Aorta (tissue), 5 donors: ENCODE data around the gene CP. TPM values are rescaled to one million over a fixed set of nuclear protein-coding genes. Genes with fewer than 3 reads are reported as not detected.

Experiments
- ATAC-seq: fragments of 200-7000 bp; cut with Tn5 transposase; one replicate; pipeline ENCODE4 v1.9.1; 2022; ENCODE audit warnings: moderate library complexity; ENCODE audit not compliant: low FRiP score
- DNase-seq, 2 donors: peaks; one replicate each; pipeline ENCODE4 v3.0.0-alpha.2; 2020
- H3K27ac ChIP-seq, 2 donors: one replicate each; pipeline ENCODE4 v1.5.1; 2013; ENCODE audit warnings: low read length in 2 of 2, mild to moderate bottlenecking in 2 of 2, moderate library complexity in 2 of 2, control low read depth in 1 of 2, inconsistent platforms in 1 of 2, low read depth in 1 of 2
- H3K27me3 ChIP-seq, 2 donors: one replicate each; pipeline ENCODE4 v1.6.1; 2013; ENCODE audit warnings: control low read depth in 1 of 2, low read length in 1 of 2, mild to moderate bottlenecking in 1 of 2, moderate library complexity in 1 of 2; ENCODE audit not compliant: insufficient read depth in 2 of 2, control insufficient read depth in 1 of 2
- H3K36me3 ChIP-seq, 2 donors: one replicate each; pipeline ENCODE4 v1.6.1; 2013; ENCODE audit warnings: control low read depth in 1 of 2, low read length in 1 of 2, mild to moderate bottlenecking in 1 of 2; ENCODE audit not compliant: insufficient read depth in 2 of 2, control insufficient read depth in 1 of 2
- H3K4me1 ChIP-seq, 2 donors: one replicate each; pipeline ENCODE4 v1.6.1; 2013; ENCODE audit warnings: low read length in 2 of 2, control low read depth in 1 of 2, mild to moderate bottlenecking in 1 of 2, moderate library complexity in 1 of 2; ENCODE audit not compliant: insufficient read depth in 2 of 2, control insufficient read depth in 1 of 2
- H3K4me3 ChIP-seq, 2 donors: one replicate each; pipeline ENCODE4 v1.5.1; 2013; ENCODE audit warnings: low read length in 2 of 2, control low read depth in 1 of 2, mild to moderate bottlenecking in 1 of 2
- H3K9me3 ChIP-seq: one replicate; pipeline ENCODE4 v1.6.1; 2013; ENCODE audit warnings: mild to moderate bottlenecking, low read length; ENCODE audit not compliant: control insufficient read depth
- WGBS, 2 donors: extraction: QIAGEN DNeasy Blood & Tissue Kit; methylation state at CpG; one replicate each; pipeline ENCODE4 v1.1.7; 2013; 5-methylcytosine and 5-hydroxymethylcytosine counted together
- intact Hi-C, 2 donors: fragments of 100-400 bp; cut with DNase I; formaldehyde crosslinking; loops; one replicate each; pipeline versions ENCODE4 v1.14.2 to v1.15.0; 2022
- polyA plus RNA-seq, 2 donors: library from polyadenylated mRNA; stranded (reverse); fragments of 200-250 nt; gene quantifications; one replicate each; pipeline ENCODE4 v1.2.3, GENCODE V29; 2013
- total RNA-seq, 2 donors: library from RNA; stranded (reverse); fragmentation: NEBNext Ultra II Directional; extraction: Animal tissue kit (Norgen Biotek cat#: 25700); gene quantifications; one replicate each; pipeline ENCODE4 v1.2.1, GENCODE V29; 2021
- donor health status: healthy with polysubstance abuse.
- donor health status: Bipolar disorder and iron deficiency.
- donor health status: DM: no; HTN: no; CAD: no.
- donor health status: DM: no; HTN: no; CAD: no.
- donor health status: DM: yes; HTN: yes; CAD: no.

The CP gene
- total and polyA plus RNA-seq, 4 donors, result 23.7 to 225 (median 30.1) TPM

GRCh38 chr3:149153402-149153801 lies 68.2 kb downstream of the CP start:
- ATAC-seq, result no peak
- peaks cover 5 to 7% of the 10 kb centered on the region in 2 donors for H3K36me3 ChIP-seq
- intact Hi-C loops, result loop anchor here in 1 of 2 donors (10.0 kb wide), 1 partner anchor 51 kb away; no protein-coding TSS in a partner anchor

GRCh38 chr3:149152420-149152819 lies 69.2 kb downstream of the CP start:
- H3K36me3 ChIP-seq, result peaks cover 4 to 7% of the 10 kb centered on the region in 2 donors
- ATAC-seq, result no peak

More at GRCh38 chr3:149153402-149153801, 68.2 kb downstream of the CP start:
- no peak overlapping the region for H3K27ac ChIP-seq
- no peak overlapping the region for H3K4me3 ChIP-seq
- H3K9me3 ChIP-seq, result no peaks in the 10 kb centered on the region
- H3K27me3 ChIP-seq, result no peaks in the 10 kb centered on the region
- DNase-seq, result no peak
- H3K4me1 ChIP-seq, result no peaks in the 10 kb centered on the region

GRCh38 chr3:149151843-149152242 lies 69.8 kb downstream of the CP start:
- no peak overlapping the region for H3K27ac ChIP-seq
- DNase-seq, result no peak
- H3K4me1 ChIP-seq, result no peaks in the 10 kb centered on the region
- no peak overlapping the region for H3K4me3 ChIP-seq
- intact Hi-C loops, result loop anchor here in 1 of 2 donors (10.0 kb wide), 1 partner anchor 53 kb away; no protein-coding TSS in a partner anchor
- no peaks in the 10 kb centered on the region for H3K27me3 ChIP-seq
- WGBS, 2 donors, result 10 to 22% methylated on average over 2 of the region's 2 CpGs
- no peak for ATAC-seq
- H3K9me3 ChIP-seq, result no peaks in the 10 kb centered on the region
- H3K36me3 ChIP-seq, result peaks cover 4 to 7% of the 10 kb centered on the region in 2 donors

More at GRCh38 chr3:149152420-149152819, 69.2 kb downstream of the CP start:
- no peak overlapping the region for H3K4me3 ChIP-seq
- 52 to 55% methylated on average over 2 of the region's 2 CpGs for WGBS, 2 donors
- intact Hi-C loops, result loop anchor here in 1 of 2 donors (10.0 kb wide), 1 partner anchor 52 kb away; no protein-coding TSS in a partner anchor
- no peaks in the 10 kb centered on the region for H3K9me3 ChIP-seq
- DNase-seq, result no peak
- H3K27ac ChIP-seq, result no peak overlapping the region
- no peaks in the 10 kb centered on the region for H3K4me1 ChIP-seq
- no peaks in the 10 kb centered on the region for H3K27me3 ChIP-seq

GRCh38 chr3:149150436-149150835 lies 71.2 kb downstream of the CP start:
- ATAC-seq, result no peak
- no peak overlapping the region for H3K4me3 ChIP-seq
- 95 to 96% methylated on average over 6 of the region's 6 CpGs for WGBS, 2 donors
- H3K27me3 ChIP-seq, result no peaks in the 10 kb centered on the region
- intact Hi-C loops, result loop anchor here in 1 of 2 donors (10.0 kb wide), 1 partner anchor 54 kb away; no protein-coding TSS in a partner anchor
- H3K9me3 ChIP-seq, result no peaks in the 10 kb centered on the region
- no peak overlapping the region for H3K27ac ChIP-seq
- no peak for DNase-seq
- no peaks in the 10 kb centered on the region for H3K4me1 ChIP-seq
- peaks cover 4 to 5% of the 10 kb centered on the region in 2 donors for H3K36me3 ChIP-seq

GRCh38 chr3:149145974-149146373 lies 75.7 kb downstream of the CP start:
- Histone ChIP-seq H3K4me1 (no peaks in the 10 kb centered on the region), H3K4me3 (no peak overlapping the region), H3K9me3 (no peaks in the 10 kb centered on the region), H3K27ac (no peak overlapping the region), H3K27me3 (no peaks in the 10 kb centered on the region), H3K36me3 (peaks cover 0 to 4% of the 10 kb centered on the region in 2 donors)
- peak; percentile 15 for ATAC-seq
- DNase-seq, result no peak
- intact Hi-C loops, result no loop called here
- WGBS, 2 donors, result 96% methylated on average over 1 of the region's 1 CpG

- ATAC-seq (no peak), DNase-seq (peak in 1 of 2 donors; percentile 38)
- intact Hi-C loops, result no loop called here
- H3K36me3 ChIP-seq, result peaks cover 0 to 4% of the 10 kb centered on the region in 2 donors
- no peak overlapping the region for H3K27ac ChIP-seq
- no peaks in the 10 kb centered on the region for H3K4me1 ChIP-seq
- WGBS, 2 donors, result 68 to 80% methylated on average over 2 of the region's 2 CpGs
- H3K27me3 ChIP-seq, result no peaks in the 10 kb centered on the region
- H3K4me3 ChIP-seq, result no peak overlapping the region
- no peaks in the 10 kb centered on the region for H3K9me3 ChIP-seq
These were observed 76.3 kb downstream of the CP start for GRCh38 chr3:149145356-149145755.

GRCh38 chr3:149142682-149143081 lies 78.9 kb downstream of the CP start:
- H3K4me3 ChIP-seq, result no peak overlapping the region
- DNase-seq (no peak), ATAC-seq (no peak)
- H3K4me1 ChIP-seq, result no peaks in the 10 kb centered on the region
- no peaks in the 10 kb centered on the region for H3K9me3 ChIP-seq
- no peaks in the 10 kb centered on the region for H3K27me3 ChIP-seq
- no peak overlapping the region for H3K27ac ChIP-seq
- peaks cover 0 to 4% of the 10 kb centered on the region in 2 donors for H3K36me3 ChIP-seq
- intact Hi-C loops, result no loop called here
- 71 to 76% methylated on average over 4 of the region's 4 CpGs for WGBS, 2 donors

GRCh38 chr3:149134575-149134974 lies 87.1 kb downstream of the CP start:
- Histone ChIP-seq H3K27me3 (no peaks in the 10 kb centered on the region), H3K4me1 (peaks cover 0 to 5% of the 10 kb centered on the region in 2 donors), H3K36me3 (no peaks in the 10 kb centered on the region), H3K4me3 (no peak overlapping the region), H3K27ac (no peak overlapping the region), H3K9me3 (no peaks in the 10 kb centered on the region)
- 81 to 83% methylated on average over 3 of the region's 3 CpGs for WGBS, 2 donors
- ATAC-seq, result no peak
- intact Hi-C loops, result no loop called here
- DNase-seq, result no peak

- Histone ChIP-seq H3K4me3 (no peak overlapping the region), H3K9me3 (no peaks in the 10 kb centered on the region), H3K36me3 (no peaks in the 10 kb centered on the region), H3K4me1 (peaks cover 0 to 5% of the 10 kb centered on the region in 2 donors), H3K27ac (no peak overlapping the region), H3K27me3 (no peaks in the 10 kb centered on the region)
- intact Hi-C loops, result no loop called here
- ATAC-seq, result no peak
- WGBS, 2 donors, result 16 to 20% methylated on average over 4 of the region's 4 CpGs
- DNase-seq, result no peak
These were observed 90.0 kb downstream of the CP start for GRCh38 chr3:149131589-149131988.
